Liver (tissue), 9 donors: Measurements from ENCODE around the gene THRA. TPM values are rescaled to one million over a fixed set of nuclear protein-coding genes. Genes with fewer than 3 reads are reported as not detected.

ENCODE experiments used
- DNase-seq: peaks from one replicate; pipeline ENCODE4 v3.0.0-alpha.2; 2017; ENCODE audit warnings: low spot score
- H3K27ac ChIP-seq, 2 donors: one replicate each; pipeline ENCODE4 v1.7.0; 2013; ENCODE audit warnings: inconsistent platforms in 2 of 2, low read length in 2 of 2, control low read depth in 1 of 2, low read depth in 1 of 2, mild to moderate bottlenecking in 1 of 2
- H3K27me3 ChIP-seq, 4 donors: one replicate each; pipeline versions ENCODE4 v1.6.1 to v1.7.0; 2013; ENCODE audit warnings: low read length in 3 of 4, inconsistent platforms in 1 of 4, mild to moderate bottlenecking in 1 of 4, moderate library complexity in 1 of 4; ENCODE audit not compliant: control insufficient read depth in 4 of 4, insufficient read depth in 4 of 4
- H3K36me3 ChIP-seq, 4 donors: one replicate each; pipeline versions ENCODE4 v1.6.1 to v1.7.0; 2013; ENCODE audit warnings: low read length in 3 of 4, mild to moderate bottlenecking in 3 of 4, low read depth in 1 of 4, moderate library complexity in 1 of 4; ENCODE audit not compliant: control insufficient read depth in 4 of 4, insufficient read depth in 3 of 4
- H3K4me1 ChIP-seq, 4 donors: one replicate each; pipeline versions ENCODE4 v1.6.1 to v1.7.0; 2013; ENCODE audit warnings: low read length in 3 of 4, mild to moderate bottlenecking in 3 of 4, moderate library complexity in 1 of 4; ENCODE audit not compliant: control insufficient read depth in 4 of 4, insufficient read depth in 4 of 4
- H3K4me3 ChIP-seq, 3 donors: one replicate each; pipeline versions ENCODE4 v1.6.1 to v1.7.0; 2013; ENCODE audit warnings: low read length in 3 of 3, control low read depth in 1 of 3, low read depth in 1 of 3, mild to moderate bottlenecking in 1 of 3
- H3K9ac ChIP-seq, 2 donors: one replicate each; pipeline ENCODE4 v1.7.0; 2013; ENCODE audit warnings: low read length in 2 of 2, mild to moderate bottlenecking in 2 of 2, moderate library complexity in 2 of 2, control low read depth in 1 of 2, low read depth in 1 of 2
- H3K9me3 ChIP-seq, 4 donors: one replicate each; pipeline versions ENCODE4 v1.6.1 to v1.7.0; 2013; ENCODE audit warnings: low read length in 3 of 4; ENCODE audit not compliant: control insufficient read depth in 4 of 4
- EGR1 ChIP-seq, 2 donors: IDR thresholded peaks; 2 replicates each; pipeline ENCODE4 v1.6.1; 2016 to 2018; ENCODE audit warnings: antibody characterized with exemption in 2 of 2, low read depth in 2 of 2
- FOXA1 ChIP-seq: IDR thresholded peaks from 2 replicates; pipeline ENCODE4 v1.6.1; 2016; ENCODE audit warnings: antibody characterized with exemption
- FOXA2 ChIP-seq: IDR thresholded peaks from 2 replicates; pipeline ENCODE4 v1.6.1; 2016; ENCODE audit warnings: antibody characterized with exemption
- GABPA ChIP-seq, 2 donors: IDR thresholded peaks in 1 of 2; conservative IDR thresholded peaks in 1 of 2; 2 replicates each; pipeline ENCODE4 v1.6.1; 2016; ENCODE audit warnings: antibody characterized with exemption in 2 of 2, mild to moderate bottlenecking in 1 of 2, moderate library complexity in 1 of 2
- HNF4A ChIP-seq, 2 donors: conservative IDR thresholded peaks; 2 replicates each; pipeline ENCODE4 v1.6.1; 2016; ENCODE audit warnings: antibody characterized with exemption in 2 of 2, mild to moderate bottlenecking in 2 of 2
- HNF4G ChIP-seq: IDR thresholded peaks from 2 replicates; pipeline ENCODE4 v1.6.1; 2016; ENCODE audit warnings: antibody characterized with exemption
- JUND ChIP-seq, 2 donors: IDR thresholded peaks; 2 replicates each; pipeline ENCODE4 v1.6.1; 2016; ENCODE audit warnings: antibody characterized with exemption in 2 of 2
- NR2F2 ChIP-seq: IDR thresholded peaks from 2 replicates; pipeline ENCODE4 v1.6.1; 2016; ENCODE audit warnings: antibody characterized with exemption
- RAD21 ChIP-seq, 2 donors: IDR thresholded peaks; 2 replicates each; pipeline ENCODE4 v1.6.1; 2016; ENCODE audit warnings: antibody characterized with exemption in 2 of 2, mild to moderate bottlenecking in 2 of 2
- RXRA ChIP-seq, 2 donors: IDR thresholded peaks; 2 replicates each; pipeline ENCODE4 v1.6.1; 2017 to 2018; ENCODE audit warnings: antibody characterized with exemption in 2 of 2, mild to moderate bottlenecking in 1 of 2
- SP1 ChIP-seq: IDR thresholded peaks from 2 replicates; pipeline ENCODE4 v1.6.1; 2018; ENCODE audit warnings: antibody characterized with exemption, mild to moderate bottlenecking
- TAF1 ChIP-seq: conservative IDR thresholded peaks from 2 replicates; pipeline ENCODE4 v1.6.1; 2016; ENCODE audit warnings: antibody characterized with exemption, mild to moderate bottlenecking
- YY1 ChIP-seq: IDR thresholded peaks from 2 replicates; pipeline ENCODE4 v1.6.1; 2016; ENCODE audit warnings: antibody characterized with exemption, mild to moderate bottlenecking
- WGBS: extraction: QIAGEN DNeasy Blood & Tissue Kit; methylation state at CpG from one replicate; pipeline ENCODE4 v1.1.7; 2013; 5-methylcytosine and 5-hydroxymethylcytosine counted together
- polyA plus RNA-seq, 2 donors: library from polyadenylated mRNA; stranded (reverse) in 1 of 2; unstranded in 1 of 2; fragments of 200-250 nt in 1 of 2; fragments of >200 nt in 1 of 2; fragmentation: Nextera tagmentation in 1 of 2; extraction: Ambion mirVana in 1 of 2; gene quantifications; one replicate each; pipeline versions ENCODE4 v1.2.1 to v1.2.3, GENCODE V29; 2013 to 2015
- total RNA-seq, 2 donors: library from RNA; depleted of rRNA; stranded (reverse); fragments of >200 nt; gene quantifications; one replicate each; pipeline ENCODE4 v1.2.3, GENCODE V29; 2014
- TF ChIP-seq, protein P1 (sequence below): IDR thresholded peaks from 2 replicates; pipeline ENCODE4 v1.6.1; 2016; ENCODE audit warnings: antibody characterized with exemption, mild to moderate bottlenecking
- TF ChIP-seq, protein P2 (sequence below): IDR thresholded peaks from 2 replicates; pipeline ENCODE4 v1.6.1; 2016; ENCODE audit warnings: antibody characterized with exemption
- TF ChIP-seq, protein P3 (sequence below): IDR thresholded peaks from 2 replicates; pipeline ENCODE4 v1.6.1; 2016; ENCODE audit warnings: antibody characterized with exemption
- TF ChIP-seq, protein P4 (sequence below): fragments of 150-350 bp; IDR thresholded peaks from 2 replicates; pipeline ENCODE4 v1.5.1; 2017; ENCODE audit warnings: improper control_type of control experiment, low read depth, low read length; ENCODE audit not compliant: missing input control
- TF ChIP-seq, protein P5 (sequence below): IDR thresholded peaks from 2 replicates; pipeline ENCODE4 v1.6.1; 2016; ENCODE audit warnings: antibody characterized with exemption
- donor health status: healthy.
- donor health status: healthy.
- donor health status: healthy.
- donor health status: healthy.
- donor health status: healthy.

The THRA gene
- total and polyA plus RNA-seq, 4 donors, result 3.2 to 10.3 (median 7.4) TPM

DNA sequence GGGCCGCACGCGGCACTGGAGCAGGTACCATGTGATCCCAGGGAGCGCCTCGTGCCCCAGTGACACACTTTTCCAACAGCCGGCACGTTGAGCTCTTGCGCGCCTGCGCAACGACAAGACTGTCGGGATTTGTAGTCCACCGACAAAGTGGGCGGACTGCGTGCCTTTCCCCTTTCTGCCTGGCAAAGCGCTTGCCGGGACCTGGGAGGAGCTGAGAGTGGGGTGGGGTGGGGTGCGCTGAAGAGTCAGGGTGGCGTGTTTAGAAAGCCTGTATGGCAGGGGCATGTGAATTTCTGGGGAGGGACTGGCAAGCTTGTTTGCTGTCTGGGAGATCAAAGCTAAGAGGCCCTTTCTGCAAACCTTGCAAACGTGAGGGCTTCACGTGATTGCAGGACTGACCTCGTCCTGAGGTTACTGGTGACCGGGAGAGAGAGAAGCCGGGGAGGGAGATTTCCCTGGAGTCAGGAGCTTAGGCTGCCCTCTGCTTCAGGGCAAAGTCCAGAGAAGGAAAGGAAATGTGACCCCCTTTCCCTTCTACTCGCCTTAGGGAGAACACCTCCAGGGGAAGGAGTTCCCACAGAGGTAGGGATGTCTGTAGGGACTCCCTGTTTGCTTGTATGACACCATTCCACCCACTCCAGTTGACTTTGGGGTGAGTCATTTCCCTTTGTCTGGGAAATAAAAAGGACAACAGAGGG is 38.1 kb downstream of the THRA start:
- TF ChIP-seq GABPA (IDR thresholded peaks at IDR 0.05 in 1 of 2, conservative IDR thresholded peaks at IDR 0.05 in 1 of 2) (peak in 1 of 2 donors; percentile 48), NR2F2 (peak; percentile 87), JUND (IDR thresholded peaks at IDR 0.05) (peak; percentile 96 to 98), YY1 (peak; percentile 43), RAD21 (IDR thresholded peaks at IDR 0.05) (peak in 1 of 2 donors; percentile 35), FOXA1 (peak; percentile 32), FOXA2 (no peak), HNF4A (conservative IDR thresholded peaks at IDR 0.05) (peak; percentile 84 to 96), HNF4G (peak; percentile 89), EGR1 (IDR thresholded peaks at IDR 0.05; ENCODE audit: low read depth in 2 of 2) (peak; percentile 46 to 90), SP1 (peak; percentile 96), RXRA (IDR thresholded peaks at IDR 0.05) (peak; percentile 96 to 98), TAF1 (no peak)
- TF ChIP-seq, protein P1, sequence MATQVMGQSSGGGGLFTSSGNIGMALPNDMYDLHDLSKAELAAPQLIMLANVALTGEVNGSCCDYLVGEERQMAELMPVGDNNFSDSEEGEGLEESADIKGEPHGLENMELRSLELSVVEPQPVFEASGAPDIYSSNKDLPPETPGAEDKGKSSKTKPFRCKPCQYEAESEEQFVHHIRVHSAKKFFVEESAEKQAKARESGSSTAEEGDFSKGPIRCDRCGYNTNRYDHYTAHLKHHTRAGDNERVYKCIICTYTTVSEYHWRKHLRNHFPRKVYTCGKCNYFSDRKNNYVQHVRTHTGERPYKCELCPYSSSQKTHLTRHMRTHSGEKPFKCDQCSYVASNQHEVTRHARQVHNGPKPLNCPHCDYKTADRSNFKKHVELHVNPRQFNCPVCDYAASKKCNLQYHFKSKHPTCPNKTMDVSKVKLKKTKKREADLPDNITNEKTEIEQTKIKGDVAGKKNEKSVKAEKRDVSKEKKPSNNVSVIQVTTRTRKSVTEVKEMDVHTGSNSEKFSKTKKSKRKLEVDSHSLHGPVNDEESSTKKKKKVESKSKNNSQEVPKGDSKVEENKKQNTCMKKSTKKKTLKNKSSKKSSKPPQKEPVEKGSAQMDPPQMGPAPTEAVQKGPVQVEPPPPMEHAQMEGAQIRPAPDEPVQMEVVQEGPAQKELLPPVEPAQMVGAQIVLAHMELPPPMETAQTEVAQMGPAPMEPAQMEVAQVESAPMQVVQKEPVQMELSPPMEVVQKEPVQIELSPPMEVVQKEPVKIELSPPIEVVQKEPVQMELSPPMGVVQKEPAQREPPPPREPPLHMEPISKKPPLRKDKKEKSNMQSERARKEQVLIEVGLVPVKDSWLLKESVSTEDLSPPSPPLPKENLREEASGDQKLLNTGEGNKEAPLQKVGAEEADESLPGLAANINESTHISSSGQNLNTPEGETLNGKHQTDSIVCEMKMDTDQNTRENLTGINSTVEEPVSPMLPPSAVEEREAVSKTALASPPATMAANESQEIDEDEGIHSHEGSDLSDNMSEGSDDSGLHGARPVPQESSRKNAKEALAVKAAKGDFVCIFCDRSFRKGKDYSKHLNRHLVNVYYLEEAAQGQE, result peak; percentile 4
- TF ChIP-seq, protein P2, sequence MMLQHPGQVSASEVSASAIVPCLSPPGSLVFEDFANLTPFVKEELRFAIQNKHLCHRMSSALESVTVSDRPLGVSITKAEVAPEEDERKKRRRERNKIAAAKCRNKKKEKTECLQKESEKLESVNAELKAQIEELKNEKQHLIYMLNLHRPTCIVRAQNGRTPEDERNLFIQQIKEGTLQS, result peak; percentile 86
- TF ChIP-seq, protein P3, sequence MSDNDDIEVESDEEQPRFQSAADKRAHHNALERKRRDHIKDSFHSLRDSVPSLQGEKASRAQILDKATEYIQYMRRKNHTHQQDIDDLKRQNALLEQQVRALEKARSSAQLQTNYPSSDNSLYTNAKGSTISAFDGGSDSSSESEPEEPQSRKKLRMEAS, result peak; percentile 79
- TF ChIP-seq, protein P4, sequence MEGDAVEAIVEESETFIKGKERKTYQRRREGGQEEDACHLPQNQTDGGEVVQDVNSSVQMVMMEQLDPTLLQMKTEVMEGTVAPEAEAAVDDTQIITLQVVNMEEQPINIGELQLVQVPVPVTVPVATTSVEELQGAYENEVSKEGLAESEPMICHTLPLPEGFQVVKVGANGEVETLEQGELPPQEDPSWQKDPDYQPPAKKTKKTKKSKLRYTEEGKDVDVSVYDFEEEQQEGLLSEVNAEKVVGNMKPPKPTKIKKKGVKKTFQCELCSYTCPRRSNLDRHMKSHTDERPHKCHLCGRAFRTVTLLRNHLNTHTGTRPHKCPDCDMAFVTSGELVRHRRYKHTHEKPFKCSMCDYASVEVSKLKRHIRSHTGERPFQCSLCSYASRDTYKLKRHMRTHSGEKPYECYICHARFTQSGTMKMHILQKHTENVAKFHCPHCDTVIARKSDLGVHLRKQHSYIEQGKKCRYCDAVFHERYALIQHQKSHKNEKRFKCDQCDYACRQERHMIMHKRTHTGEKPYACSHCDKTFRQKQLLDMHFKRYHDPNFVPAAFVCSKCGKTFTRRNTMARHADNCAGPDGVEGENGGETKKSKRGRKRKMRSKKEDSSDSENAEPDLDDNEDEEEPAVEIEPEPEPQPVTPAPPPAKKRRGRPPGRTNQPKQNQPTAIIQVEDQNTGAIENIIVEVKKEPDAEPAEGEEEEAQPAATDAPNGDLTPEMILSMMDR, result no peak
- TF ChIP-seq, protein P5, sequence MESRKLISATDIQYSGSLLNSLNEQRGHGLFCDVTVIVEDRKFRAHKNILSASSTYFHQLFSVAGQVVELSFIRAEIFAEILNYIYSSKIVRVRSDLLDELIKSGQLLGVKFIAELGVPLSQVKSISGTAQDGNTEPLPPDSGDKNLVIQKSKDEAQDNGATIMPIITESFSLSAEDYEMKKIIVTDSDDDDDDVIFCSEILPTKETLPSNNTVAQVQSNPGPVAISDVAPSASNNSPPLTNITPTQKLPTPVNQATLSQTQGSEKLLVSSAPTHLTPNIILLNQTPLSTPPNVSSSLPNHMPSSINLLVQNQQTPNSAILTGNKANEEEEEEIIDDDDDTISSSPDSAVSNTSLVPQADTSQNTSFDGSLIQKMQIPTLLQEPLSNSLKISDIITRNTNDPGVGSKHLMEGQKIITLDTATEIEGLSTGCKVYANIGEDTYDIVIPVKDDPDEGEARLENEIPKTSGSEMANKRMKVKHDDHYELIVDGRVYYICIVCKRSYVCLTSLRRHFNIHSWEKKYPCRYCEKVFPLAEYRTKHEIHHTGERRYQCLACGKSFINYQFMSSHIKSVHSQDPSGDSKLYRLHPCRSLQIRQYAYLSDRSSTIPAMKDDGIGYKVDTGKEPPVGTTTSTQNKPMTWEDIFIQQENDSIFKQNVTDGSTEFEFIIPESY, result peak; percentile 37
- 1% methylated on average over 25 of the region's 25 CpGs for WGBS
- peaks cover 23 to 66% (median 45%) of the 10 kb centered on the region in 4 donors for H3K4me1 ChIP-seq
- H3K27ac ChIP-seq, result peak overlapping the region; percentile 98 to 99
- DNase-seq, result peak; percentile 86
- peak overlapping the region; percentile 11 to 93 (median 64) for H3K4me3 ChIP-seq
- peaks cover 0 to 13% (median 7%) of the 10 kb centered on the region in 4 donors for H3K36me3 ChIP-seq
- H3K9ac ChIP-seq, result peak overlapping the region; percentile 33 to 99
- no peaks in the 10 kb centered on the region for H3K9me3 ChIP-seq
- H3K27me3 ChIP-seq, result no peaks in the 10 kb centered on the region
